SK-N-MC (cell line): ENCODE measurements around the gene ZMYND8.

Experiments
- EZH2 ChIP-seq: fragments of 200-600 bp; sonication (generic); IDR thresholded peaks from one replicate; pipeline ENCODE4 v1.6.1; 2017; ENCODE audit warnings: antibody characterized with exemption
- FOXP2 ChIP-seq: optimal IDR thresholded peaks from 2 replicates; pipeline ENCODE3; 2011; ENCODE audit warnings: mild to moderate bottlenecking, moderate library complexity; ENCODE audit not compliant: insufficient read depth; ENCODE audit errors: extremely low read length, control extremely low read depth
- POLR2AphosphoS5 ChIP-seq: IDR thresholded peaks from 2 replicates; pipeline ENCODE4 v1.6.1; 2012; ENCODE audit warnings: mild to moderate bottlenecking, low read depth, low read length, borderline replicate concordance

- TF ChIP-seq POLR2AphosphoS5 (no peak), EZH2 (no peak), FOXP2 (no peak)
Observed at GRCh38 chr20:47330071-47330470, 26.4 kb downstream of the ZMYND8 start.
